GM12872 (cell line): ENCODE results near the gene GRM4.

Experiments used
- TF ChIP-seq, protein P1 (sequence below): IDR thresholded peaks from 3 replicates; pipeline ENCODE4 v1.5.1; 2011; ENCODE audit warnings: low read depth, mild to moderate bottlenecking, low read length, moderate library complexity; ENCODE audit not compliant: insufficient read depth

The GRM4 gene

DNA sequence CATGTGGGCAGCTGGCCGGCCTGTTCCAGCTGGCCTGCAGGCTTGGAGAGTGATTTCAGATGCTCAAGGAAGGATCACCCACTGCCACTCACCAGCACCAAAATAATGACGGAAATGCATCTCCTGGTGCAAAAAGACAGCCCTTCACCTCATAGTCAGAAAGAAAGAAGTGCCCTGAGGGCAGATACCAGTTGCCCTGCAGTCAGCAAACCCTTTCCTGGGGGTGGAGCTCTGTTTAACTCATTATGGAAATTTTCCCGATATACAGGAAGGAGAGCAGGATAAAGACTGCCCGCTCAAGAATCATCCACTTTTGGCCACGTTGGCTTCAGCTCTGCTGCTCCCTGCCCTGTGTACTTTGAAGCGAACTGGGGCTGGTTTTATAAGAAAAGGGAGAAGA lies 127.9 kb downstream of the GRM4 start:
- TF ChIP-seq, protein P1, sequence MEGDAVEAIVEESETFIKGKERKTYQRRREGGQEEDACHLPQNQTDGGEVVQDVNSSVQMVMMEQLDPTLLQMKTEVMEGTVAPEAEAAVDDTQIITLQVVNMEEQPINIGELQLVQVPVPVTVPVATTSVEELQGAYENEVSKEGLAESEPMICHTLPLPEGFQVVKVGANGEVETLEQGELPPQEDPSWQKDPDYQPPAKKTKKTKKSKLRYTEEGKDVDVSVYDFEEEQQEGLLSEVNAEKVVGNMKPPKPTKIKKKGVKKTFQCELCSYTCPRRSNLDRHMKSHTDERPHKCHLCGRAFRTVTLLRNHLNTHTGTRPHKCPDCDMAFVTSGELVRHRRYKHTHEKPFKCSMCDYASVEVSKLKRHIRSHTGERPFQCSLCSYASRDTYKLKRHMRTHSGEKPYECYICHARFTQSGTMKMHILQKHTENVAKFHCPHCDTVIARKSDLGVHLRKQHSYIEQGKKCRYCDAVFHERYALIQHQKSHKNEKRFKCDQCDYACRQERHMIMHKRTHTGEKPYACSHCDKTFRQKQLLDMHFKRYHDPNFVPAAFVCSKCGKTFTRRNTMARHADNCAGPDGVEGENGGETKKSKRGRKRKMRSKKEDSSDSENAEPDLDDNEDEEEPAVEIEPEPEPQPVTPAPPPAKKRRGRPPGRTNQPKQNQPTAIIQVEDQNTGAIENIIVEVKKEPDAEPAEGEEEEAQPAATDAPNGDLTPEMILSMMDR, result no peak

DNA sequence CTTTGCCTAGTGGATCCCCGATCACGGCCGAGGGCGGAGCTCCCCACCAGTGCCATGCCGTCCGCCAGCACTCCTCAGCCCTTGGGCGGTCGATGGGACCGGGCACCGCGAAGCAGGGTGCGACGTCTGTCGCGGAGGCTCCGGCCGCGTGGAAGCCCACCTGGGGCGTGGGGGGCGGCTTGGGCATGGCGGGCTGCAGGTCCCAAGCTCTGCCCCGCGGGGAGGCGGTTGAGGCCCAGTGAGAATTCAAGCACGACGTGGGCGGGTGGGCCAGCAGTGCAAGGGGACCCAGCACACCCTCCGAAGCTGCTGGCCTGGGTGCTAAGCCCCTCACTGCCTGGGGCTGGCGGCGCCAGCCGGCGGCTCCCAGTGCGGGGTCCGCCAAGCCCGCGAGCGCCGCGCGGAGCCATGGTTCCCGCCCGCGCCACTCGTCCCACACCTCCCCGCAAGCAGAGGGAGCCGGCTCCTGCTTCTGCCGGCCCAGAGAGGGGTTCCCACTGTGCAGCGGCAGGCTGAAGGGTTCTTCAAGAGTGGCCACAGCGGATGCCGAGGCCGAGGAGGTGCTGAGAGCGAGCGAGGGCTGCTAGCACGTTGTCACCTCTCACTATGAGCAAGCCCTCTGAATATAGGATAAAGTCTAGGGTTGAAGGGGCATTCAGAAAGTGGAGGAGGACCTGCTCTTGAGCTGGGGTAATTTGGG lies 128.6 kb downstream of the GRM4 start:
- TF ChIP-seq, protein P1, result no peak

DNA sequence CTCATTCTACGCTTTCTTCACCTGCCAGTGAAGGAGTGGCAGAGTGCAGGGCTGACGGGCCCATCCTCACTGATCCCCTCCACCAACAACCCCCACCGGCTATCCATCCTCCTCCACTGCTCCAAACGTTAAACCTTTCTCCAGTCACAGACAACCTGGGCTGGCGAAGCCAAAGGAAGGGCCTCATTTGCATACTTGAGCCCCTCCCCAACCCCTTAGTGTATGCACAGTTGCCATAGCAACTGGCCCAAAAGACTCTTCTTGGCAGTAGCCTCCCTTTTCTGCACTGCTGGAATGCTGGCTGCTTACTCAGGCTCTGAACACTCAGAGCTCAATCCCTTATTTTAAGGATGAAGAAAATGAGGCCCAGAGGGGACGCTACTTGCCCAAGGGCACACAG lies 130.3 kb downstream of the GRM4 start:
- TF ChIP-seq, protein P1, result no peak

DNA sequence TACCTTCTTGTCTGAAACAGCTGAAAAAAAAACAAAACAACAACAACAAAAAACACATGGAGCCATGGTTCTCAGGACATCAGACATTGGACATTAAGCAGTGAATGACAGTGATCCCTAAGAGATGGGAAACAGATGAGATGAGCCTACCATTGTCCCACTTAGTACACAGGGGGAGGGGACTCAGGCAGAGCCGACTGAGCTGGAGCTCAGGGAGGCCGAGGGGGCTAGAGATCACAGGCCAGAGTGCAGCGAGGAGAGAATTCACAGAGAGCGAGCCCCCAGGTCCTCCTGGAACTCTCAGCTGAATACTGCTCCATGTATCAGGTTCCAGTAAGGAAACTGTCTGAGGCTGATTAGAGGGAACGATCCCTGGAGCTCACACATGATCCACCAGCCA lies 134.6 kb downstream of the GRM4 start:
- TF ChIP-seq, protein P1, result no peak

DNA sequence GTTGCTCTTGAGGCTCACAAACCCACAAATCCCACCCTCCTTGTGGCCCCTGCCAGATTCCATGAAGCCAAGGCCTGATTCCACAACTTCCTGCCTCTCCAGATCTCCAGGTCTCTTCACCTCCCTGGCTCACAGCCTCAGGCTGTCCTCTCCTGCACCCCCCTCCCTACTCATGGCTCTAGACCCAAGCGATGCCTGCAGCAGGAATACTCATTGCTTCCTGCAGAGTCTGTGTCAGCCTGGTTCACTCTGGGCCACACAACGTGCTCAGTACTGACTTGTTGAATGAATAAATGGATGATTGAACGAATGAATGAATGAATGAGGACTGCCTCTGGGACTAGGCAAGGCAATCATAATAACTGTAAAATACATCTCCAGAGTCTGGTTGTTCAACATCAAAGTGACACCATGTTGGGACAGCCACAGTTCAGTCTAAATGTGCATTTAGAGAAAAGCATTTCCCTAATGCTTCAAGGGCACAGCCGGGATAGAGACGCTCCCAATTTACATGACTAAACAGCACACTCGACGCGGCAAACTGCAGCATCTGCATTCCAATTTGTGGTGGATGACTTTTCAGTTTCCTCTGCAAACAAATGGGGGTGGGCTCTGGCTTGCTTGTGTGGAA lies 139.9 kb downstream of the GRM4 start:
- TF ChIP-seq, protein P1, result no peak

DNA sequence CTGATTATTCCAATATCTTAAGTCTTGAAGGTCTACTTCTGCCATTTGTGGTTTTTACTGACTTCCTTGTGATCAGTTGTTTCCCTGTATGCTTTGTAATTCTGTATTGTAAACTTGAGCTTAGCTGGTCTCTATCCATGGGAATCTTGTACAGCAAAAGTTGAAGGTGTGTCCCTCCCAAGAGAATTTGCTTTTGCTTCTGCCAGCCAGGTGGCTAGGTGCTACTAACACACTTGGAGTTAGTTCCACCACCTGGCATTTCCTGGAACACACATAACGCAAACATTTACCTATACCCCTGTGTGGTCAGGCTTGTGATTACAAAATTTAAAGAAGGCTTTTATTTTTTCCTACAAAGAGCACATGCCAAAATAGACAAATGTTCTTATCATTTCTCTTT lies 141.2 kb downstream of the GRM4 start:
- TF ChIP-seq, protein P1, result no peak

DNA sequence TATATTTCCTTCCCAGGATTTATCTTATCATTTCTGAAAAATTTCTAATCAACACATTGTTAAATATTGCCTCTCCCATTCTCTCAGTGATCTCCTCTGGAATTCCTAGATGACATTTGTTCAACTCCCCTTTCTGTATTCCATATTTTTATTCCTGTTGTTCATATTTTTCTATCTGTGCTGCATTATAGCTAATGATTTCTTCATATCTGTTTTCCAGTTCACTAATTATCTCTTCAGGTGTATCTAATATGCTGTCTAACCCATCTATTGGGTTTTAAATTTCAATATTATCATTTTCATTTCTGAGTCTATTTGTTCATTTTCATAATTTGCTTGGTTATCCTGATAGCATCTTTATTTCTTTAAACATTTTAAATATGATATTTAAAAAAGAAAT lies 141.9 kb downstream of the GRM4 start:
- TF ChIP-seq, protein P1, result no peak
